Neural cell (in vitro differentiated cells): ENCODE results near the gene COL19A1.

Source experiments
- CTCF ChIP-seq: fragments of 450-650 bp; IDR thresholded peaks from 2 replicates; pipeline ENCODE4 v1.5.1; 2014; ENCODE audit warnings: antibody characterized with exemption, mild to moderate bottlenecking, moderate library complexity; ENCODE audit not compliant: poor library complexity, severe bottlenecking
- EP300 ChIP-seq: fragments of 450-650 bp; conservative IDR thresholded peaks from 2 replicates; pipeline ENCODE4 v1.6.1; 2014; ENCODE audit warnings: antibody characterized with exemption, mild to moderate bottlenecking, moderate library complexity; ENCODE audit not compliant: poor library complexity, severe bottlenecking
- EZH2 ChIP-seq: fragments of 200-600, 300-800 bp; shearing (Covaris generic), sonication (generic); IDR thresholded peaks from 2 replicates; pipeline ENCODE4 v1.6.1; 2014; ENCODE audit warnings: antibody characterized with exemption, low read length, borderline replicate concordance, mild to moderate bottlenecking; ENCODE audit not compliant: insufficient read depth, poor library complexity, severe bottlenecking
- POLR2AphosphoS5 ChIP-seq: IDR thresholded peaks from 2 replicates; pipeline ENCODE4 v1.6.1; 2012
- RAD21 ChIP-seq: fragments of 450-650 bp; conservative IDR thresholded peaks from 2 replicates; pipeline ENCODE4 v1.6.1; 2014; ENCODE audit warnings: antibody characterized with exemption, mild to moderate bottlenecking, moderate library complexity
- TAF1 ChIP-seq: IDR thresholded peaks from 2 replicates; pipeline ENCODE4 v1.6.1; 2012; ENCODE audit warnings: low read depth
- TF ChIP-seq, protein P1 (sequence below): IDR thresholded peaks from 2 replicates; pipeline ENCODE4 v1.6.1; 2012; ENCODE audit warnings: borderline replicate concordance

- TF ChIP-seq, protein P1, sequence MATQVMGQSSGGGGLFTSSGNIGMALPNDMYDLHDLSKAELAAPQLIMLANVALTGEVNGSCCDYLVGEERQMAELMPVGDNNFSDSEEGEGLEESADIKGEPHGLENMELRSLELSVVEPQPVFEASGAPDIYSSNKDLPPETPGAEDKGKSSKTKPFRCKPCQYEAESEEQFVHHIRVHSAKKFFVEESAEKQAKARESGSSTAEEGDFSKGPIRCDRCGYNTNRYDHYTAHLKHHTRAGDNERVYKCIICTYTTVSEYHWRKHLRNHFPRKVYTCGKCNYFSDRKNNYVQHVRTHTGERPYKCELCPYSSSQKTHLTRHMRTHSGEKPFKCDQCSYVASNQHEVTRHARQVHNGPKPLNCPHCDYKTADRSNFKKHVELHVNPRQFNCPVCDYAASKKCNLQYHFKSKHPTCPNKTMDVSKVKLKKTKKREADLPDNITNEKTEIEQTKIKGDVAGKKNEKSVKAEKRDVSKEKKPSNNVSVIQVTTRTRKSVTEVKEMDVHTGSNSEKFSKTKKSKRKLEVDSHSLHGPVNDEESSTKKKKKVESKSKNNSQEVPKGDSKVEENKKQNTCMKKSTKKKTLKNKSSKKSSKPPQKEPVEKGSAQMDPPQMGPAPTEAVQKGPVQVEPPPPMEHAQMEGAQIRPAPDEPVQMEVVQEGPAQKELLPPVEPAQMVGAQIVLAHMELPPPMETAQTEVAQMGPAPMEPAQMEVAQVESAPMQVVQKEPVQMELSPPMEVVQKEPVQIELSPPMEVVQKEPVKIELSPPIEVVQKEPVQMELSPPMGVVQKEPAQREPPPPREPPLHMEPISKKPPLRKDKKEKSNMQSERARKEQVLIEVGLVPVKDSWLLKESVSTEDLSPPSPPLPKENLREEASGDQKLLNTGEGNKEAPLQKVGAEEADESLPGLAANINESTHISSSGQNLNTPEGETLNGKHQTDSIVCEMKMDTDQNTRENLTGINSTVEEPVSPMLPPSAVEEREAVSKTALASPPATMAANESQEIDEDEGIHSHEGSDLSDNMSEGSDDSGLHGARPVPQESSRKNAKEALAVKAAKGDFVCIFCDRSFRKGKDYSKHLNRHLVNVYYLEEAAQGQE, result no peak
- no peak for TF ChIP-seq RAD21
- no peak for TF ChIP-seq POLR2AphosphoS5
- no peak for TF ChIP-seq CTCF
- no peak for TF ChIP-seq TAF1
- no peak for TF ChIP-seq EP300
- TF ChIP-seq EZH2, result no peak
Observed at GRCh38 chr6:70176842-70177550, 310.6 kb downstream of the COL19A1 start.
